ENCODE results near the gene PDE8B.

The PDE8B gene

GRCh38 chr5:77186652-77187370, 23.7 kb upstream of the PDE8B start:
- in situ Hi-C loops (cut with MboI; ENCODE audit: low sequenced_read_pairs) = no loop called here

DNA sequence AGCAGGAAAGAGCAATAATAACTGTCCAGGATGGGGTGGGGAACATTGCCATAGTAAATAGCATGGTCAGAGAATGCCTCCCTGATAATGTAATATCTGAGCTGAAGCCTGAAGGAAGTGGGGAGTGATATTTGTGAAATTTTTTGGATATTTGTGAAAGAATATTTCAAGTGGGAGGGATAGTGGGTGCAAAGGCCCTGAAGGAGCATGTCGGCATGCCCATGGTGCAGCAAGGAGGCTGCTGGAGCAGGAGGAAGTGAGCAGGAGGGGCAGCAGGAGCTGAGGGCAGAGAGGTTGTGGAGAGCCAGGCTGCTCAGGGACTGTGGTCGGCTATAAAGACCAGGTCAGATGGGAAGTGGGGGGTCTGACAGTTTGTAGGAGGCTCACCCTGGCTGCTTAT, 21.1 kb upstream of the PDE8B start:
- in situ Hi-C loops (cut with MboI; ENCODE audit: low sequenced_read_pairs) = no loop called here

DNA sequence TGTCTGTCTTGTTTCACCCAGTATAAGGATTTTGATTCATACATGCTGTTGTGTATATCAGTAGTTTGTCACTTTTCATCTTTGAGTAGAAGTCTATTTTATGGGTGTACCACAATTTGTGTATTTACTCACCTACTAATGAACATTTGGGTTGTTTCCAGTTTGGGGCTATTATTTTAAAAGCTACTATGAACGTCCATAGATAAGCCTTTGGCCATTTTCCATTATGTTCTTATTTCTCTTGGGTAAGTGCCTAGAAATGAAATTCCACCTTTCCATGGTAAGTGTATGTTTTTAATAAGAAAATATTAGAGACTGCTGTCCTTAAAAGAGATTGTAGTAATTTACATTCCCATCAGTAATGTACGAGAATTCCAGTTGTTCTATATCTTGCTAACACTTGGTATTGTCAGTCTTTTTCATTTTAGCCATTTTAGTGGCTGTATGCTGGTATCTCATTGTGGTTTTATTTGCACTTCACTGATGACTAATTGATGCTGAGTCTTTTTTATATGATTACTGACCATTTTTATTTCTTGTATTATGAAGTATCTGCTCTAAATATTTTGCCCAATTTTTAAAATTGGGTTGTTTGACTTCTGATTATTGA, 17.9 kb upstream of the PDE8B start:
- in situ Hi-C loops (cut with MboI; ENCODE audit: low sequenced_read_pairs) = no loop called here

GRCh38 chr5:77194762-77195161, 15.7 kb upstream of the PDE8B start:
- in situ Hi-C loops (cut with MboI; ENCODE audit: low sequenced_read_pairs) = no loop called here

- in situ Hi-C loops (cut with MboI; ENCODE audit: low sequenced_read_pairs) = no loop called here
Measured at GRCh38 chr5:77197840-77198554, 12.5 kb upstream of the PDE8B start.

GRCh38 chr5:77200663-77201062, 9.8 kb upstream of the PDE8B start:
- in situ Hi-C loops (cut with MboI; ENCODE audit: low sequenced_read_pairs) = no loop called here

GRCh38 chr5:77202145-77202544, 8.3 kb upstream of the PDE8B start:
- in situ Hi-C loops (cut with MboI; ENCODE audit: low sequenced_read_pairs) = no loop called here

- in situ Hi-C loops (cut with MboI; ENCODE audit: low sequenced_read_pairs) = no loop called here
Measured at GRCh38 chr5:77204967-77205366, 5.5 kb upstream of the PDE8B start.

GRCh38 chr5:77208507-77209163, 1.8 kb upstream of the PDE8B start:
- in situ Hi-C loops (cut with MboI; ENCODE audit: low sequenced_read_pairs) = no loop called here

DNA sequence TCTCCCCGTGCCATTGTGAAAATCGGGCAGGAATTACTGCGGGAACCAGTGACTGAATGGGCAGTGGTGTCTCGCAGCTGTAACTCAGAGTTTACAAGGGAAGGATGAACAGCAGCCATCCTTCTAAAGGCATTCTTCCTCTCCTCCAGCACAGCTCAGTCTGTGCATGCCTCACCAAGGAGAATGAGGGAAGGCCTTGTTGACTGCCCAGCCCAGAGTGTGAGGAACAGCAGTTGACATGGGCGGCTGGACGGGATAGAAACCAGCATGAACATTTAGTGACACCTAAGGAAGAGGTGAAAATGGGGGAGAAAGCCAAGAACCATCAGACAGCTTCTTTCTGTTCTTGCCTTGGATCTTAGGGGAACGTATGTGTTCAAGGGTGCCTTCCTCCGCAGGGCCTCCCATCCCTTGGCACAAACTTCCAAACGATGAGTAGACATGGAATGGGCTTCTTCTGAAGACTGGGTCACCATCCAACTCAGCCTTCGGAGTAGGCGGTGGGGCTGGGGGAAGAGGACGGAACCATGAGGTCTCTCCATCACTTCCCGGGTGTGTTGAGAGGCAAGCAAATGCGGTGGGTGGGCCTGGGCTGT, 887 bp upstream of the PDE8B start:
- in situ Hi-C loops (cut with MboI; ENCODE audit: low sequenced_read_pairs) = no loop called here

DNA sequence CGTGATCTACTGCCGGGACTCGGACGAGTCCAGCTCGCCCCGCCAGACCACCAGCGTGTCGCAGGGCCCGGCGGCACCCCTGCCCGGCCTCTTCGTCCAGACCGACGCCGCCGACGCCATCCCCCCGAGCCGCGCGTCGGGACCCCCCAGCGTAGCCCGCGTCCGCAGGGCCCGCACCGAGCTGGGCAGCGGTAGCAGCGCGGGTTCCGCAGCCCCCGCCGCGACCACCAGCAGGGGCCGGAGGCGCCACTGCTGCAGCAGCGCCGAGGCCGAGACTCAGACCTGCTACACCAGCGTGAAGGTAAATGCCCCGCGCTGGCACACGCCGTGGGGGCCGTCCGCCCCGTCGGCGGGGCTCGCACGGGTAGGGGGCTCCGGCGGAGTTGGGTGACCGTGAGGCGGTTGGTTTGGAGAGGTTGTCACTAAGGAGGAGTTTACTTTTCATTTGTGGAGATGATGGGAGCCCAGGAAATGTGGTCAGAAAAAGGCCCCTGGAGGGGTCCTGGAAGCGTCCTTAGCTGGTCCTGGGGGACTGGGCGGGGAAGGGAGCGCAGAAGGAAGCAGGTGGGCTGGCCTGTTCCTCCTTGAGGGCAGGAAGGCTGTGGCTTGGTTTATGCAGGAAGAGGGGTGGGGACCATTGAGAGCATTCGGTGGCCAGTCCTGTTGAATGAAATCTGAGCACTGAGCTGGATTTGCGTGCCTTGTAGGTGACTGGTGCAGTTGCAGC, 647 bp downstream of the PDE8B start:
- in situ Hi-C loops (cut with MboI; ENCODE audit: low sequenced_read_pairs) = no loop called here

DNA sequence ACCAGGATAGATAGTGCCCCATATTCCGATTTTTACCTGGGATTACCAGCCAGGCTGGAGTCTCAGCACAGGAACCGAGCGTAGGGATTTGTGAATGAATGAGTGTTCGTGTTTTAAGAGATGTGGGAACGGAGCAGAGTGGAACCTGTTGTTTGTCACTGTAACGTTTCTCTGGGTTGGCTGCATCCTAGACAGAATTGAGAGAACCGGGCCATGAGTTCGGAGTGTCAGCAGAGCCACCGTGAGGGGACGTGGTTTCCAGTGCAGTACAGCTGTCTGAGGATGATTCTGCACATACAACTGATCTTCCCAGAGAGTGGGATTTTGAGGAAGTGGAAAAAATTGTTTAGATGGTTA, 1.2 kb downstream of the PDE8B start:
- in situ Hi-C loops (cut with MboI; ENCODE audit: low sequenced_read_pairs) = no loop called here

GRCh38 chr5:77213601-77214000, 3.1 kb downstream of the PDE8B start:
- in situ Hi-C loops (cut with MboI; ENCODE audit: low sequenced_read_pairs) = no loop called here

- in situ Hi-C loops (cut with MboI; ENCODE audit: low sequenced_read_pairs) = no loop called here
Measured at GRCh38 chr5:77214151-77214550, 3.7 kb downstream of the PDE8B start.

GRCh38 chr5:77218263-77218662, 7.8 kb downstream of the PDE8B start:
- in situ Hi-C loops (cut with MboI; ENCODE audit: low sequenced_read_pairs) = no loop called here

GRCh38 chr5:77221115-77221514, 10.6 kb downstream of the PDE8B start:
- in situ Hi-C loops (cut with MboI; ENCODE audit: low sequenced_read_pairs) = no loop called here

GRCh38 chr5:77222722-77223121, 12.2 kb downstream of the PDE8B start:
- in situ Hi-C loops (cut with MboI; ENCODE audit: low sequenced_read_pairs) = no loop called here

DNA sequence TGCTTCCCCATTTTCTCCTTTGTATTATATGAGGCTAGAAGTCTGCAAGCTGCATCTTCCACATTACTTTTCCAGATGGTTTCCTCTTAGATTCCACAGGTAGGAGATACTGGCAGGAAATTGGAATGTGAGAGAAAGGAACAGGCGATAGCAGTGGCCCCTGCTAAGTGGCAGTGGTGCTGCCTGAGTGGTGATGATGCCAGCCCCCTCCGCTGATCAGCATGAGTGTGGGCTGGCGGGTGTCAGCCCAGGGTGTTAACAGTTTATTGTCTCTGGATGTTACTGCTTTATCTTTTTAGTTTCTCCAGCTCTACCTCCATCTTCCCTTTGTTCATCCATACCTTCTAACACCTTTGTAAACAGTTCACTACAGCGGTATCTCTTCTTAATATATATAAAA, 13.2 kb downstream of the PDE8B start:
- in situ Hi-C loops (cut with MboI; ENCODE audit: low sequenced_read_pairs) = no loop called here

- in situ Hi-C loops (cut with MboI; ENCODE audit: low sequenced_read_pairs) = no loop called here
Measured at GRCh38 chr5:77224672-77225355, 14.3 kb downstream of the PDE8B start.

- in situ Hi-C loops (cut with MboI; ENCODE audit: low sequenced_read_pairs) = no loop called here
Measured at GRCh38 chr5:77225531-77225930, 15.1 kb downstream of the PDE8B start.

All from hTERT RPE-1 (cell line).